OCI-LY1 (cell line): ENCODE results near the gene LCN9.

Experiments used
- H2AFZ ChIP-seq: fragments of 200-600 bp; sonication (generic), shearing (Covaris generic); 2 replicates; pipeline ENCODE4 v1.6.0; 2014; ENCODE audit warnings: antibody characterized with exemption, mild to moderate bottlenecking, low read length
- H3F3A ChIP-seq: fragments of 200-600 bp; sonication (generic), shearing (Covaris generic); 2 replicates; pipeline ENCODE4 v1.6.0; 2014; ENCODE audit warnings: mild to moderate bottlenecking, antibody characterized with exemption, low read length, moderate library complexity; ENCODE audit not compliant: insufficient read depth
- H3K27ac ChIP-seq: fragments of 200-600 bp; sonication (generic); 2 replicates; pipeline ENCODE4 v1.5.1; 2014; ENCODE audit warnings: low read length, mixed run types, mild to moderate bottlenecking, low read depth; ENCODE audit not compliant: poor library complexity, severe bottlenecking
- H3K27me3 ChIP-seq: fragments of 200-600 bp; sonication (generic); 2 replicates; pipeline ENCODE4 v1.6.0; 2014; ENCODE audit warnings: antibody characterized with exemption, mild to moderate bottlenecking, low read length, moderate library complexity; ENCODE audit not compliant: insufficient read depth
- H3K36me3 ChIP-seq: fragments of 200-600 bp; sonication (generic); 2 replicates; pipeline ENCODE4 v1.6.1; 2014; ENCODE audit warnings: mild to moderate bottlenecking, antibody characterized with exemption, low read length, moderate library complexity, mixed read lengths; ENCODE audit not compliant: insufficient read depth
- H3K4me1 ChIP-seq: fragments of 200-600 bp; sonication (generic); 2 replicates; pipeline ENCODE4 v1.5.1; 2014; ENCODE audit warnings: mild to moderate bottlenecking, low read length, moderate library complexity; ENCODE audit not compliant: insufficient read depth, severe bottlenecking
- H3K4me2 ChIP-seq: fragments of 200-600 bp; sonication (generic), shearing (Covaris generic); 2 replicates; pipeline ENCODE4 v1.6.1; 2014; ENCODE audit warnings: low read length
- H3K4me3 ChIP-seq: fragments of 200-600 bp; sonication (generic); 2 replicates; pipeline ENCODE4 v1.5.1; 2014; ENCODE audit warnings: low read length, low read depth, mild to moderate bottlenecking, mixed read lengths; ENCODE audit not compliant: poor library complexity, severe bottlenecking
- H3K79me2 ChIP-seq: fragments of 200-600 bp; shearing (Covaris generic); 2 replicates; pipeline ENCODE4 v1.6.1; 2016; ENCODE audit warnings: mixed run types, low read length, mixed read lengths; ENCODE audit not compliant: insufficient read depth
- H3K9ac ChIP-seq: fragments of 200-600 bp; sonication (generic), shearing (Covaris generic); 2 replicates; pipeline ENCODE4 v1.6.1; 2014; ENCODE audit warnings: mild to moderate bottlenecking, low read length, mixed read lengths
- H3K9me2 ChIP-seq: fragments of 200-600 bp; sonication (generic), shearing (Covaris generic); 2 replicates; pipeline ENCODE4 v1.6.1; 2014; ENCODE audit warnings: low read depth, mild to moderate bottlenecking, low read length, mixed read lengths
- H3K9me3 ChIP-seq: fragments of 200-600 bp; shearing (Covaris generic); 2 replicates; pipeline ENCODE4 v1.6.1; 2014; ENCODE audit warnings: low read length, mixed read lengths
- H4K20me1 ChIP-seq: fragments of 200-600 bp; sonication (generic), shearing (Covaris generic); 2 replicates; pipeline ENCODE4 v1.6.0; 2016; ENCODE audit warnings: mild to moderate bottlenecking, low read length; ENCODE audit not compliant: insufficient read depth
- CTCF ChIP-seq: fragments of 200-600 bp; sonication (generic), shearing (Covaris generic); IDR thresholded peaks from 2 replicates; pipeline ENCODE4 v1.5.1; 2017; ENCODE audit warnings: mild to moderate bottlenecking, antibody characterized with exemption, low read length, moderate library complexity, mixed read lengths
- EZH2 ChIP-seq: fragments of 200-600 bp; sonication (generic), shearing (Covaris generic); IDR thresholded peaks from 2 replicates; pipeline ENCODE4 v1.8.0; 2017; ENCODE audit warnings: borderline replicate concordance, mixed run types, mild to moderate bottlenecking, antibody characterized with exemption, low read length, moderate library complexity, mixed read lengths

Gene LCN9

GRCh38 chr9:135617991-135618411 is 45.1 kb upstream of the LCN9 start:
- Histone ChIP-seq H3K27ac (no peak overlapping the region), H2AFZ (no peak overlapping the region), H3K9me3 (no peaks in the 10 kb centered on the region)

GRCh38 chr9:135618866-135619598 is 44.1 kb upstream of the LCN9 start:
- no peaks in the 10 kb centered on the region for H3F3A ChIP-seq
- no peak overlapping the region for H3K9ac ChIP-seq
- no peaks in the 10 kb centered on the region for H4K20me1 ChIP-seq
- no peaks in the 10 kb centered on the region for H3K36me3 ChIP-seq
- no peaks in the 10 kb centered on the region for H3K9me2 ChIP-seq
- H3K27ac ChIP-seq, result no peak overlapping the region
- H3K27me3 ChIP-seq, result no peaks in the 10 kb centered on the region; the same call in 1 of the 2 replicates
- H2AFZ ChIP-seq, result no peak overlapping the region
- no peaks in the 10 kb centered on the region for H3K9me3 ChIP-seq
- H3K4me2 ChIP-seq, result no peak overlapping the region
- no peaks in the 10 kb centered on the region for H3K4me1 ChIP-seq
- no peak overlapping the region for H3K4me3 ChIP-seq
- TF ChIP-seq EZH2, result no peak
- no peak for TF ChIP-seq CTCF
- no peaks in the 10 kb centered on the region for H3K79me2 ChIP-seq

More at GRCh38 chr9:135617991-135618411, 45.1 kb upstream of the LCN9 start:
- Histone ChIP-seq H3K36me3 (no peaks in the 10 kb centered on the region), H3K9me2 (no peaks in the 10 kb centered on the region), H3K4me1 (no peaks in the 10 kb centered on the region), H4K20me1 (no peaks in the 10 kb centered on the region), H3K79me2 (no peaks in the 10 kb centered on the region), H3F3A (no peaks in the 10 kb centered on the region), H3K4me2 (no peak overlapping the region), H3K27me3 (no peaks in the 10 kb centered on the region), H3K9ac (no peak overlapping the region), H3K4me3 (no peak overlapping the region)
- no peak for TF ChIP-seq CTCF
- TF ChIP-seq EZH2, result no peak

GRCh38 chr9:135619599-135619886 is 43.6 kb upstream of the LCN9 start:
- no peaks in the 10 kb centered on the region for H3K36me3 ChIP-seq
- H3F3A ChIP-seq, result no peaks in the 10 kb centered on the region
- H3K4me1 ChIP-seq, result no peaks in the 10 kb centered on the region
- H2AFZ ChIP-seq, result no peak overlapping the region
- no peaks in the 10 kb centered on the region for H3K9me2 ChIP-seq
- H3K79me2 ChIP-seq, result no peaks in the 10 kb centered on the region
- H3K27me3 ChIP-seq, result no peaks in the 10 kb centered on the region; the same call in 1 of the 2 replicates
- no peak overlapping the region for H3K9ac ChIP-seq
- H3K27ac ChIP-seq, result no peak overlapping the region
- no peak overlapping the region for H3K4me2 ChIP-seq
- no peaks in the 10 kb centered on the region for H4K20me1 ChIP-seq
- no peak overlapping the region for H3K4me3 ChIP-seq
- TF ChIP-seq EZH2, result no peak
- no peaks in the 10 kb centered on the region for H3K9me3 ChIP-seq

DNA sequence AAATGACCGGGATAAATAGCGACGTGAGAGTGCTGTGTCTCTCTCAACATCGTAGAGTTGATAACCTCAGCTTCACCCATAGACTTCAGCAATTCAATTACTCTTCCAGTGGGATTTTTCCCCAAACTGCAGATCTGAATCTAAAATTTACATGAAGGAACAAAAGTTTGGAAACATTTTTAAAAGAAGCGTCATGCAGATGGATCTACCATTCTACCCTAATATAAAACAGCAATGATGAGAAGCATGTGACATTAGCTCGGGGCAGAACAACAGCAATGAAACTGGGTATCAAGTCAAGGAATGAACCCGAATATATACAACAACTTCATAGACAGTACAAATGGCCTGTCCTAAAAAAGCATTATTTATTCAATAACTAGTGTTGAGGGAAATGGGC is 42.6 kb upstream of the LCN9 start:
- Histone ChIP-seq H4K20me1 (no peaks in the 10 kb centered on the region), H3K79me2 (no peaks in the 10 kb centered on the region), H3K9ac (no peak overlapping the region), H3K27me3 (no peaks in the 10 kb centered on the region; the same call in 1 of the 2 replicates), H3K9me2 (no peaks in the 10 kb centered on the region), H3K4me2 (no peak overlapping the region), H3K27ac (no peak overlapping the region), H3K4me3 (no peak overlapping the region), H3K36me3 (no peaks in the 10 kb centered on the region), H2AFZ (no peak overlapping the region), H3K4me1 (no peaks in the 10 kb centered on the region), H3K9me3 (no peaks in the 10 kb centered on the region), H3F3A (no peaks in the 10 kb centered on the region)
- TF ChIP-seq CTCF (no peak), EZH2 (no peak)
